Neural cell (in vitro differentiated cells): ENCODE data around the gene GPR157. TPM values are rescaled to one million over a fixed set of nuclear protein-coding genes. Genes with fewer than 3 reads are reported as not detected.

Experiments
- H2AFZ ChIP-seq: fragments of 200-600, 300-800 bp; sonication (generic), shearing (Covaris generic); 2 replicates; pipeline ENCODE4 v1.6.0; 2014; ENCODE audit warnings: low read depth, mild to moderate bottlenecking, antibody characterized with exemption, low read length, moderate library complexity
- H3F3A ChIP-seq: fragments of 200-600 bp; shearing (Covaris generic); 2 replicates; pipeline ENCODE4 v1.6.1; 2016; ENCODE audit warnings: mild to moderate bottlenecking, moderate library complexity, mixed read lengths, antibody characterized with exemption, low read length; ENCODE audit not compliant: insufficient read depth, poor library complexity, severe bottlenecking
- H3K27ac ChIP-seq: fragments of 200-600, 300-800 bp; sonication (generic), shearing (Covaris generic); 2 replicates; pipeline ENCODE4 v1.5.1; 2014; ENCODE audit warnings: mild to moderate bottlenecking, low read length, moderate library complexity
- H3K27me3 ChIP-seq: fragments of 300-800, 200-600 bp; sonication (generic), shearing (Covaris generic); 2 replicates; pipeline ENCODE4 v1.6.0; 2014; ENCODE audit warnings: mild to moderate bottlenecking, low read depth, low read length, moderate library complexity; ENCODE audit not compliant: insufficient read depth
- H3K36me3 ChIP-seq: fragments of 300-800, 200-600 bp; sonication (generic), shearing (Covaris generic); 2 replicates; pipeline ENCODE4 v1.5.1; 2014; ENCODE audit warnings: mild to moderate bottlenecking, antibody characterized with exemption, low read length, moderate library complexity; ENCODE audit not compliant: insufficient read depth
- H3K4me2 ChIP-seq: fragments of 300-800, 200-600 bp; sonication (generic), shearing (Covaris generic); 2 replicates; pipeline ENCODE4 v1.6.0; 2014; ENCODE audit warnings: mild to moderate bottlenecking, low read length
- H3K4me3 ChIP-seq: fragments of 300-800, 200-600 bp; sonication (generic), shearing (Covaris generic); 2 replicates; pipeline ENCODE4 v1.5.1; 2014; ENCODE audit warnings: mild to moderate bottlenecking, low read length, moderate library complexity
- H3K79me2 ChIP-seq: fragments of 200-600 bp; shearing (Covaris generic); replicated peaks from 2 replicates; pipeline ENCODE4 v1.6.0; 2014; ENCODE audit warnings: mild to moderate bottlenecking, low read length, moderate library complexity; ENCODE audit not compliant: insufficient read depth
- H3K9ac ChIP-seq: fragments of 300-800, 200-600 bp; sonication (generic), shearing (Covaris generic); 2 replicates; pipeline ENCODE4 v1.6.1; 2016; ENCODE audit warnings: mild to moderate bottlenecking, low read length, mixed read lengths
- H3K9me2 ChIP-seq: fragments of 200-600 bp; shearing (Covaris generic); 2 replicates; pipeline ENCODE4 v1.6.1; 2016; ENCODE audit warnings: mild to moderate bottlenecking, low read length, mixed read lengths; ENCODE audit not compliant: insufficient read depth
- H3K9me3 ChIP-seq: fragments of 200-600, 300-800 bp; sonication (generic), shearing (Covaris generic); 2 replicates; pipeline ENCODE4 v1.6.1; 2016; ENCODE audit warnings: mild to moderate bottlenecking, mixed run types, low read length, moderate library complexity, mixed read lengths
- H4K20me1 ChIP-seq: fragments of 200-600 bp; shearing (Covaris generic); 2 replicates; pipeline ENCODE4 v1.6.1; 2016; ENCODE audit warnings: mild to moderate bottlenecking, mixed run types; ENCODE audit not compliant: insufficient read depth
- EP300 ChIP-seq: fragments of 450-650 bp; conservative IDR thresholded peaks from 2 replicates; pipeline ENCODE4 v1.6.1; 2014; ENCODE audit warnings: antibody characterized with exemption, mild to moderate bottlenecking, moderate library complexity; ENCODE audit not compliant: poor library complexity, severe bottlenecking
- EZH2 ChIP-seq: fragments of 200-600, 300-800 bp; shearing (Covaris generic), sonication (generic); IDR thresholded peaks from 2 replicates; pipeline ENCODE4 v1.6.1; 2014; ENCODE audit warnings: antibody characterized with exemption, low read length, borderline replicate concordance, mild to moderate bottlenecking; ENCODE audit not compliant: insufficient read depth, poor library complexity, severe bottlenecking
- MXI1 ChIP-seq: fragments of 450-650 bp; conservative IDR thresholded peaks from 2 replicates; pipeline ENCODE4 v1.6.1; 2014; ENCODE audit warnings: antibody characterized with exemption, mild to moderate bottlenecking; ENCODE audit not compliant: poor library complexity, severe bottlenecking
- POLR2AphosphoS5 ChIP-seq: IDR thresholded peaks from 2 replicates; pipeline ENCODE4 v1.6.1; 2012
- RAD21 ChIP-seq: fragments of 450-650 bp; conservative IDR thresholded peaks from 2 replicates; pipeline ENCODE4 v1.6.1; 2014; ENCODE audit warnings: antibody characterized with exemption, mild to moderate bottlenecking, moderate library complexity
- SMC3 ChIP-seq: fragments of 450-650 bp; conservative IDR thresholded peaks from 2 replicates; pipeline ENCODE4 v1.6.1; 2014; ENCODE audit warnings: antibody characterized with exemption, mild to moderate bottlenecking, moderate library complexity; ENCODE audit not compliant: poor library complexity
- TAF1 ChIP-seq: IDR thresholded peaks from 2 replicates; pipeline ENCODE4 v1.6.1; 2012; ENCODE audit warnings: low read depth
- polyA plus RNA-seq: library from polyadenylated mRNA; depleted of rRNA; stranded (reverse); fragments of >200 nt; gene quantifications from 2 replicates; pipeline ENCODE4 v1.2.3, GENCODE V29; 2014
- TF ChIP-seq, protein P1 (sequence below): fragments of 450-650 bp; IDR thresholded peaks from 2 replicates; pipeline ENCODE4 v1.5.1; 2014; ENCODE audit warnings: antibody characterized with exemption, mild to moderate bottlenecking, moderate library complexity; ENCODE audit not compliant: poor library complexity, severe bottlenecking
- TF ChIP-seq, protein P2 (sequence below): IDR thresholded peaks from 2 replicates; pipeline ENCODE4 v1.6.1; 2012; ENCODE audit warnings: borderline replicate concordance

The GPR157 gene
- polyA plus RNA-seq, 1 donor from 2014 or later: not detected

DNA sequence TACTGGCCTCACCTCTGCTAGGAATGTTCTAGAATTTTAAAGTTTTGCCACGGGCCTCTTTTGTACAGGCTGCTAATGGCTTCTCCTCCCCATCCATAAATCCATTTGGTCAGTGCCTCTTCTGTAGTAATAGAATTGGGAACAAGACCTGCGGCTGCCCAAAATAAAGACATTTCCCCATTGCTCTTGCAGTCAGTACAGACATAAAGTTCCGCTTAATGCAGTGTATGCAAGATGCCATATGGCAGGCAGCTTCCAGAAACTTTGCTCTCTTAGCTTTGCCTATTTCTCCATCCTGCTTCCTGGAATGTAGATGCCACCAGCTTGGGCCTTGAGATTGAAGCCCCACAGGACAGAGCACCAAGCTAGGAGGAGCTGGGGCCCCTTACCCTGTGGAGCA, 55.8 kb downstream of the GPR157 start:
- H4K20me1 ChIP-seq: no peaks in the 10 kb centered on the region
- H3K9me2 ChIP-seq: no peaks in the 10 kb centered on the region
- H3F3A ChIP-seq: no peaks in the 10 kb centered on the region
- no peak overlapping the region for H3K27ac ChIP-seq
- no peak overlapping the region for H3K4me3 ChIP-seq
- no peak overlapping the region for H3K4me2 ChIP-seq
- H3K9ac ChIP-seq: no peak overlapping the region
- H2AFZ ChIP-seq: no peak overlapping the region
- no peaks in the 10 kb centered on the region for H3K9me3 ChIP-seq
- no peak for TF ChIP-seq TAF1
- TF ChIP-seq POLR2AphosphoS5: no peak
- TF ChIP-seq EP300: no peak
- no peak for TF ChIP-seq SMC3
- TF ChIP-seq, protein P1, sequence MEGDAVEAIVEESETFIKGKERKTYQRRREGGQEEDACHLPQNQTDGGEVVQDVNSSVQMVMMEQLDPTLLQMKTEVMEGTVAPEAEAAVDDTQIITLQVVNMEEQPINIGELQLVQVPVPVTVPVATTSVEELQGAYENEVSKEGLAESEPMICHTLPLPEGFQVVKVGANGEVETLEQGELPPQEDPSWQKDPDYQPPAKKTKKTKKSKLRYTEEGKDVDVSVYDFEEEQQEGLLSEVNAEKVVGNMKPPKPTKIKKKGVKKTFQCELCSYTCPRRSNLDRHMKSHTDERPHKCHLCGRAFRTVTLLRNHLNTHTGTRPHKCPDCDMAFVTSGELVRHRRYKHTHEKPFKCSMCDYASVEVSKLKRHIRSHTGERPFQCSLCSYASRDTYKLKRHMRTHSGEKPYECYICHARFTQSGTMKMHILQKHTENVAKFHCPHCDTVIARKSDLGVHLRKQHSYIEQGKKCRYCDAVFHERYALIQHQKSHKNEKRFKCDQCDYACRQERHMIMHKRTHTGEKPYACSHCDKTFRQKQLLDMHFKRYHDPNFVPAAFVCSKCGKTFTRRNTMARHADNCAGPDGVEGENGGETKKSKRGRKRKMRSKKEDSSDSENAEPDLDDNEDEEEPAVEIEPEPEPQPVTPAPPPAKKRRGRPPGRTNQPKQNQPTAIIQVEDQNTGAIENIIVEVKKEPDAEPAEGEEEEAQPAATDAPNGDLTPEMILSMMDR: no peak
- TF ChIP-seq MXI1: no peak
- TF ChIP-seq, protein P2, sequence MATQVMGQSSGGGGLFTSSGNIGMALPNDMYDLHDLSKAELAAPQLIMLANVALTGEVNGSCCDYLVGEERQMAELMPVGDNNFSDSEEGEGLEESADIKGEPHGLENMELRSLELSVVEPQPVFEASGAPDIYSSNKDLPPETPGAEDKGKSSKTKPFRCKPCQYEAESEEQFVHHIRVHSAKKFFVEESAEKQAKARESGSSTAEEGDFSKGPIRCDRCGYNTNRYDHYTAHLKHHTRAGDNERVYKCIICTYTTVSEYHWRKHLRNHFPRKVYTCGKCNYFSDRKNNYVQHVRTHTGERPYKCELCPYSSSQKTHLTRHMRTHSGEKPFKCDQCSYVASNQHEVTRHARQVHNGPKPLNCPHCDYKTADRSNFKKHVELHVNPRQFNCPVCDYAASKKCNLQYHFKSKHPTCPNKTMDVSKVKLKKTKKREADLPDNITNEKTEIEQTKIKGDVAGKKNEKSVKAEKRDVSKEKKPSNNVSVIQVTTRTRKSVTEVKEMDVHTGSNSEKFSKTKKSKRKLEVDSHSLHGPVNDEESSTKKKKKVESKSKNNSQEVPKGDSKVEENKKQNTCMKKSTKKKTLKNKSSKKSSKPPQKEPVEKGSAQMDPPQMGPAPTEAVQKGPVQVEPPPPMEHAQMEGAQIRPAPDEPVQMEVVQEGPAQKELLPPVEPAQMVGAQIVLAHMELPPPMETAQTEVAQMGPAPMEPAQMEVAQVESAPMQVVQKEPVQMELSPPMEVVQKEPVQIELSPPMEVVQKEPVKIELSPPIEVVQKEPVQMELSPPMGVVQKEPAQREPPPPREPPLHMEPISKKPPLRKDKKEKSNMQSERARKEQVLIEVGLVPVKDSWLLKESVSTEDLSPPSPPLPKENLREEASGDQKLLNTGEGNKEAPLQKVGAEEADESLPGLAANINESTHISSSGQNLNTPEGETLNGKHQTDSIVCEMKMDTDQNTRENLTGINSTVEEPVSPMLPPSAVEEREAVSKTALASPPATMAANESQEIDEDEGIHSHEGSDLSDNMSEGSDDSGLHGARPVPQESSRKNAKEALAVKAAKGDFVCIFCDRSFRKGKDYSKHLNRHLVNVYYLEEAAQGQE: no peak
- TF ChIP-seq RAD21: no peak
- TF ChIP-seq EZH2: no peak
- no peaks in the 10 kb centered on the region for H3K36me3 ChIP-seq
- H3K27me3 ChIP-seq: no peaks in the 10 kb centered on the region
- H3K79me2 ChIP-seq: no peaks in the 10 kb centered on the region

DNA sequence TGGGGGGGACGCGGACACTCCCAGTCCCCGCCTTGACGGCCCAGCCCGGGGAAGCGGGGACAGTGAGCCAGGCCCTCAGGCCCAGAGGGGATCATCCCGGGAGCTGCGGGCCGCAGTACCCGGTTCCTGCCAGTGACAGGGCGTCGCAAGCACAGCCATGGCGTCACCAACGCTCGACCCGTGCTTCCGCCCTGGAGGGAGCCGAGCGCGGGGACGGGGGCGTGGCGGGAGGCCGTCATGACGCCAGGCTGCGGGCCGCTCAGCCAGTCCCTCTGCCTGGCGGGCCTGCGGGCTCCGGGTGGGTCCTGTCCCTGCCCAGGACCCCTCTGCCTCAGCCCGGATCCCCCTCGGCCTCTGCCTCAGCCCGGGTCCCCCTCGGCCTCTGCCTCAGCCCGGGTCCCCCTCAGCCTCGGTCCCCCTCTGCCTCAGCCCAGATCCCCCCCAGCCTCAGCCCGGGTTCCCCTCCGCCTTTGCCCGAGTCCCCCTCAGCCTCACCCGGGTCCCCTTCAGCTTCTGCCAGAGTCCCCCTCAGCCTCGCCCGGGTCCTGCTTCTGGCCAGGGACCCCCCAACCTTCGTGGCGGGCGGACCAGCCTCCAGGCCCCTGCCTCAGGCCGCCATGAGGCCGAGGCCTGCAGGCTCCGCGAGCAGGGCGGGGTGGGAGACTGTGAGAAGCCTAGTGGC, 57.2 kb downstream of the GPR157 start:
- Histone ChIP-seq H3K4me2 (no peak overlapping the region), H3K9ac (no peak overlapping the region), H2AFZ (no peak overlapping the region), H3K79me2 (no peaks in the 10 kb centered on the region), H3K27me3 (no peaks in the 10 kb centered on the region), H3K9me2 (no peaks in the 10 kb centered on the region), H3K36me3 (no peaks in the 10 kb centered on the region), H3F3A (no peaks in the 10 kb centered on the region), H3K27ac (no peak overlapping the region), H3K9me3 (no peaks in the 10 kb centered on the region), H3K4me3 (no peak overlapping the region), H4K20me1 (no peaks in the 10 kb centered on the region)
- TF ChIP-seq SMC3 (no peak), TAF1 (no peak), EP300 (no peak), RAD21 (no peak), MXI1 (no peak), EZH2 (no peak), POLR2AphosphoS5 (no peak)
- TF ChIP-seq, protein P2: no peak
- TF ChIP-seq, protein P1: no peak
